SK-N-SH (cell line): ENCODE data around the gene FNTB.

Experiments
- CHD2 ChIP-seq: fragments of 150-350 bp; IDR thresholded peaks from 2 replicates; pipeline ENCODE4 v1.6.1; 2018; ENCODE audit warnings: low read length; ENCODE audit not compliant: partially characterized antibody
- CTCF ChIP-seq: fragments of 200-600 bp; sonication (generic); IDR thresholded peaks from 2 replicates; pipeline ENCODE4 v1.6.1; 2017; ENCODE audit warnings: antibody characterized with exemption, mild to moderate bottlenecking, moderate library complexity
- EZH2phosphoT487 ChIP-seq: fragments of 200-600 bp; sonication (generic); IDR thresholded peaks from 2 replicates; pipeline ENCODE4 v1.6.1; 2017; ENCODE audit warnings: low read depth, mixed run types, mild to moderate bottlenecking, antibody characterized with exemption, moderate library complexity, borderline replicate concordance
- FOXM1 ChIP-seq: IDR thresholded peaks from 2 replicates; pipeline ENCODE4 v1.4.0; 2012; ENCODE audit warnings: low read depth, mild to moderate bottlenecking
- POLR2AphosphoS5 ChIP-seq: IDR thresholded peaks from 2 replicates; pipeline ENCODE4 v1.6.1; 2012; ENCODE audit warnings: low read depth, low read length
- SIN3A ChIP-seq: IDR thresholded peaks from 2 replicates; pipeline ENCODE4 v1.6.1; 2012; ENCODE audit warnings: low read depth, mild to moderate bottlenecking, low read length, moderate library complexity, borderline replicate concordance
- TAF1 ChIP-seq: IDR thresholded peaks from 2 replicates; pipeline ENCODE4 v1.6.1; 2012; ENCODE audit warnings: low read depth, mild to moderate bottlenecking, low read length, moderate library complexity, borderline replicate concordance
- TEAD4 ChIP-seq: IDR thresholded peaks from 2 replicates; pipeline ENCODE4 v1.4.0; 2012; ENCODE audit warnings: mild to moderate bottlenecking, borderline replicate concordance; ENCODE audit not compliant: insufficient read depth
- USF2 ChIP-seq: fragments of 150-350 bp; IDR thresholded peaks from 2 replicates; pipeline ENCODE4 v1.6.1; 2017; ENCODE audit warnings: antibody characterized with exemption, low read length, low read depth, borderline replicate concordance

DNA sequence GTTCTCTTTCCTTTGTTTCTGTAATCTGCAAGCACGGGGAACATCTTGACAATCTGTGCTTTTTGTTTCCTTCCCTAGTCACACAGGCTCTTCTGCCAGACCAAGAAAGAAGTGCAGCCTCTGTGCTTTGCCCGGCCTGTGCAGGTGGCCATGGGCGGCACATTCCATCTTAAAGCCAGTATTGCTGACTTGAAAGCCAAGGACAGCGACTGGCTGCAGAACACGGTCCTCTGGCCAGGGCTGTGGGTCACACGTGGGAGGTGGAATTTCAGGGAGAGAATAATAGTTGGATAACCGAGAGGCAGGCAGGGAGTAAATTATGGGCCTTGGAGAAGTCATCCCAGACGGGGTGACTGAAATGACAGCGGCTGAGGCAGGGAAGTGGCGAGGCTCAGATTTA is 24.8 kb downstream of the FNTB start:
- TF ChIP-seq CTCF (no peak), SIN3A (no peak), FOXM1 (no peak), TAF1 (no peak), CHD2 (no peak), EZH2phosphoT487 (no peak), POLR2AphosphoS5 (no peak), TEAD4 (no peak), USF2 (no peak)
